HG03066 (cell line): ENCODE results near the gene FAM117A.
A peak's percentile ranks its signal among the peaks of the same experiment; 100 is the strongest.
"Not testable (repeated sequence)": the region's sequence is repeated elsewhere in the genome, so short reads cannot be mapped to it uniquely, and the experiment has no call there.

Source experiments
- ATAC-seq: cut with Tn5 transposase; IDR thresholded peaks from one replicate; pipeline ENCODE4 v1.9.1; 2021; ENCODE audit warnings: low read depth; ENCODE audit not compliant: unreplicated experiment

Gene FAM117A

DNA sequence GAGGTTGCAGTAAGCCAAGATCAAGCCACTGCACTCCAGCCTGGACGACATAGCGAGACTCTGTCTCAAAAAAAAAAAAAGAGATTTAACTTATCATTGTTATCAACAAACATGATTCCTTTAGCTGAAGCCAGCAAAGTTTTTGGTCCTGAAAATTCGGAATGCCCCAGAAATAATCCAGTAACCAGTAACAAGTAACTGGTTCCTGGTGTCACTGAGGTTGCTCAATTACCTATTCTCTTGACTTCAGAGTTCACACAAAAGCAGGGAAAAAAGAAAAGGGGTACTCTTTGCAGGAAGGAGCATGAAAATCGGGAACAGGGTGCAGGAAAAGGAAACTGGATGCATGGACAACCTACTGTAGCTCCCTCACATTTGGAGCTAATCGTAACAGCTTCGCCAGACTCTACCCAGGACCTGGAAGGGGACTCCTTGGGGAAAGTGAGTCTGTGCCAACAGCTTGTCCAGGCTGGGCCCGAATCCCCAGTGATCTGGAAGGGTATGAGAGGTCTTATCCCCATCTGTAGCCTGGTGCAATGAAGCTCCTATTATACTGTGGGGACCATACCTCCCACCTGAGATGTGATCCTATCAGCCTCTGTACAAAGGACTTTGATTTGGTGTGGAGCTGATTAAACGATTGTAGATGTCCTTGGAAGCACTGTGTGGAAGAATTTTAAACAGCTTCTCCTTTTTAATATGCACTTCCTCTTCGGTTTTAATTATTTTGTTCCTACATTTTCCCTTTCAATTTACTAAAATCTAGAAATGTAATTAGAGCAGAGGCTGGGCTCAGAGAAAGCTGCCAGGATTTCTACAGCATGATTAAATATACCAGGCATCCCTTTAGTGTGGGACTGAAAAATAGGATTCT is 82.6 kb downstream of the FAM117A start:
- ATAC-seq: no peak

GRCh38 chr17:49680314-49680713 is 83.6 kb downstream of the FAM117A start:
- ATAC-seq: no peak

GRCh38 chr17:49677933-49678847 is 85.7 kb downstream of the FAM117A start, which contains the start of gene SPOP:
SPOP (minus strand) TSS chr17:49678097; CDS start chr17:49622810, 55,287 bp downstream.
- peak; percentile 60 for ATAC-seq

DNA sequence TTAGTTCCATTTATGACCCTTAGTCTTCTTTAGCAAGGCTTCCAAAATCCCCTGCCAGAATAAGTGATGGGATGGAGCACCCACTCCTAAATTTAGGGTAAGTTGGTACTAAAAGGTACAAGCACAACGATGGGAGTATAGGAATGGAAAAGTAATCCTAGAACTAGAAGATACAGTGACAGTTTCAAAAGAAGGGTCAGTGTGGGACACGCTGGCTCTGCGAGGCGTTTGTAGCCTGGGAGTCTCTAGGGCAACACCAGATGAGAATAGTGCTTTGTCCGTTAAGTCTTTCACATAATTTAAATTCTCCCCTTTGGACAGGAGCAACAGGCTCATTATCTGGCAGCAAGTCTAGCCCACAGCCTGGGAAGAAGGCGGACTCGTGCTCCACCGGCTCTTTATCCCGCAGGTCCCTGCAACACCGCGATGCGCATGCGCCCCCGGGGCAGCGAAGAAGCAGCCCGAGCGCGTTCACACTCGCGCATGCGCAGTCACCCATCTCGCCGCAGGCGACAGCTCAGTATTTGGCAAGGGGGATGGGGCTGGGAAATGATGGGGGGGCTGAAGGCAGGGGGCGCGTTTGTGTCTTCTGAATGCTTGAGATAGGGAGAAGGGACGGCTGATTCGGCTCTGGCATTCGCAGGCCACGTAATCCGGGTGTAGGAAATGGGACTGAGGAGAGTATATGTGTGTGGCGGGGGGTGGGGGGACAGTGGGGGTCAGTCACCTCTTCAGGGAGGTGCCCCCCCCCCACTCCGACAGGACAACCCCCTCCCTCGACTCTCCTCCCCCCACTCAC is 86.6 kb downstream of the FAM117A start:
- peak; percentile 46 for ATAC-seq

- peak; percentile 66 for ATAC-seq
These were observed 87.6 kb downstream of the FAM117A start for GRCh38 chr17:49676276-49676868.

DNA sequence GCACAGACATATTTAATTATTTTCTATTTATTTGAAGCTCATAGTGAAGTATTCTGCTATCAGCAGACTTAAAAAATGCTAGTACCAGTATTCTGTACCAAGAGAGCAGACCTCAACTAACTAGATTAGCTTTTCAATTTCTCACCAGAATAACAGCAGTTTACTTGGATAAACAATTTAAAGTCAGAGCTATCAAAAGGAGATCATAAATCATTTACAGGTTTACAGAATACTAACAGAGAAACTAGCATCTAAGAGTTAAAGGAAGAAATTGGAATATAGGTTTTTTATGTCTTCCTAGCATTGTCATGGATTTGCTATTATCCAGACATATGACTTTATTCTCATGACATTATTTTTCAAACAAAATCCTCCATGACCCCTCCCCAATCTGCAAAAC is 89.4 kb downstream of the FAM117A start:
- ATAC-seq: no peak

GRCh38 chr17:49673679-49674078 is 90.3 kb downstream of the FAM117A start:
- ATAC-seq: not testable (repeated sequence)

DNA sequence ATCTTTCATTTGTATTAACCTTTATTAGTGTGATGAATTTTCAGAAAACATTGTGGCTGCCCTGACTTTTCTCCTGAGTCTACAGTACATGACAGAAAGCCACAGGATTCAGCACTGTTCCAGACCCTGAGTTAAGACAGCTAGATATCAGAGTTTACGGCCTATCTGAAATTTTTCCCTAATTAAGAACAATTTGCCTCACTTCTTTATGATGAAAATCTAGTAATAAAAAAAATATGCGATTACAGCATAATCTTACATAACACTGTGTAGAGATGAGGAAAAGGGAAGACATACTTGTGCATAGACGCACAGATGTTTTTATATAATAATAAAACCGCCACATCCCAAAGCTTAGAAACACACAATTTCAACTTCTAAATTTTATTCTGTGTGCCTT is 93.3 kb downstream of the FAM117A start:
- no peak for ATAC-seq

DNA sequence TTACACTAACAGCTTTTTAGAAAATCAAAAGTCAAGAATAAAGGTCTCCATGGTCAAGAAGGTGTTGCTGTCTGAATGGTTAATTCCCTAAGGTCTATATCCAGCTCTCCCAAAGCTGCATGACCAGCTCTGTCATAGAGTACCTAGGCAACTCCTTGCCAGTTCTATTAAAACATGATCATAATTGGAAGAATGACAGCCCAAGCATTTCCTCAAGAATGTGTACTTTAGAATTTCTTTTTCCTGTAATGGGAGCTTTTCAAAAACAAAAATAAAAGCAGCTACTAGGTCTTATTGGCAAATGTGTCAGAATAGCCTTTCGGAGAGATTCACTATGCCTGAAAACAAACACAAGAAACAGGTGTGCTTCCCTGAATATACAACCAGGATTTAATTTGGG is 93.9 kb downstream of the FAM117A start:
- ATAC-seq: no peak

DNA sequence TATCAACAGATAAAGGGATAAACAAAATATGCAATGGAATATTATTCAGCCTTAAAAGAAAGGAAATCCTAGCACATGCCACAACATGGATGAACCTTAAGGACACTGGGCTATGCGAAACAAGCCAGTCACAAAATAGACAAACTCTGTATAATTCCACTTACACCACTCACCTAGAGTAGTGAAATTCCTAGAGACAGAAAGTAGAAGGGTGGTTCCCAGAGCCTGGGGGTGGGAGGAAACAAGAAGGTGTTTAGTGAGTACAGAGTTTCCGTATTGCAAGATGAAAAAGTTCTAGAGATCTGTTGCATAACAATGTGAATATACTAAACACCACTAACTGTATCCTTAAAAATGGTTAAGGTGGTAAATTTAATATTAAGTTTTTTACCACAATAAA is 96.1 kb downstream of the FAM117A start:
- no peak for ATAC-seq

- no peak for ATAC-seq
These were observed 99.2 kb downstream of the FAM117A start for GRCh38 chr17:49664706-49665211.
